Measurements from ENCODE around the gene STN1. TPM values are rescaled to one million over a fixed set of nuclear protein-coding genes. Genes with fewer than 3 reads are reported as not detected.

The STN1 gene
- total and polyA plus RNA-seq, 10 of the 15 experiments (the other 5 are each of a cell fraction or from before 2014, with no cell fraction given), result 22.2 to 31.8 (median 28.5) TPM

- FAIRE-seq (no peak), DNase-seq (ENCODE audit: low read depth, low spot score) (no peak), ATAC-seq (no peak)
- Histone ChIP-seq H3K9me3 (replicated peaks; ENCODE audit: control insufficient read depth, insufficient read depth, low read length) (no peaks in the 10 kb centered on the region), H3K27ac (ENCODE audit: control insufficient read depth, insufficient read depth) (no peak overlapping the region), H2AFZ (ENCODE audit: control insufficient read depth, low read depth, low read length) (no peak overlapping the region), H3K4me3 (no peak overlapping the region), H3K36me3 (ENCODE audit: control insufficient read depth in 2 of 2, insufficient read depth in 2 of 2, low read length in 1 of 2) (peaks cover 0 to 11% of the 10 kb centered on the region in 2 experiments; a peak in 1 of 4 replicates), H4K20me1 (ENCODE audit: control insufficient read depth, insufficient read depth) (no peaks in the 10 kb centered on the region), H3K9ac (ENCODE audit: control insufficient read depth, insufficient read depth, low read length) (no peak overlapping the region), H3K79me2 (ENCODE audit: control insufficient read depth, insufficient read depth, low read length) (no peaks in the 10 kb centered on the region), H3K4me2 (ENCODE audit: control insufficient read depth, insufficient read depth) (no peak overlapping the region), H3K4me1 (ENCODE audit: control insufficient read depth, insufficient read depth, low read length) (no peaks in the 10 kb centered on the region), H3K27me3 (replicated peaks in 1 of 2; ENCODE audit: control insufficient read depth in 2 of 2, insufficient read depth in 2 of 2, low read length in 1 of 2) (no peaks in the 10 kb centered on the region)
- ChIA-PET SMC1A (ENCODE audit: uncharacterized antibody, unreplicated experiment) (interaction anchor here (1.4 kb wide), 1 partner anchor 33 kb away, joined by 3 read pairs; no protein-coding TSS in a partner anchor), POLR2A (no interaction called here), RAD21 (ENCODE audit: unreplicated experiment) (no interaction called here), CTCF (interaction anchor here (3.1 kb wide), 1 partner anchor 168 kb away, joined by 12 read pairs; no protein-coding TSS in a partner anchor)
- no TSS peak for BruUV-seq (replicated peaks)
- WGBS (ENCODE audit: insufficient coverage, insufficient replicate concordance, low lambda C conversion rate, missing lambda C conversion rate), result 94% methylated on average over 7 of the region's 7 CpGs
- intact Hi-C loops (cut with micrococcal nuclease; ENCODE audit: unreplicated experiment), result no loop called here
- TF ChIP-seq RFX5 (IDR thresholded peaks at IDR 0.05; ENCODE audit: low read depth, low read length) (no peak), ELK1 (IDR thresholded peaks at IDR 0.05; ENCODE audit: low read depth, low read length) (no peak), GABPA (IDR thresholded peaks at IDR 0.05; ENCODE audit: low read depth) (no peak), ZBTB40 (IDR thresholded peaks at IDR 0.05; ENCODE audit: borderline replicate concordance) (no peak), RAD51 (IDR thresholded peaks at IDR 0.05) (no peak), TARDBP (IDR thresholded peaks at IDR 0.05; ENCODE audit: borderline replicate concordance) (no peak)
- in situ Hi-C loops (cut with MboI), result no loop called here
Measured at GRCh38 chr10:103879831-103880230, 38.2 kb downstream of the STN1 start.

Measured in GM12878 (cell line).